Adrenal gland (tissue), 12 donors: ENCODE measurements around the gene CACNA1E. TPM values are rescaled to one million over a fixed set of nuclear protein-coding genes. Genes with fewer than 3 reads are reported as not detected.

Experiments used
- DNase-seq, 7 donors: peaks; one replicate each; pipeline ENCODE4 v3.0.0-alpha.2; 2019 to 2020
- H3K27ac ChIP-seq, 5 donors: fragments of 200-600 bp; sonication (generic) in 4 of 5; 1 replicate in 3 of 5; 2 replicates in 2 of 5; pipeline versions ENCODE4 v1.5.1 to v1.8.0; 2016 to 2020; ENCODE audit warnings: mild to moderate bottlenecking in 1 of 5
- H3K27me3 ChIP-seq: fragments of 200-600 bp; 2 replicates; pipeline ENCODE4 v1.8.0; 2021
- H3K36me3 ChIP-seq, 2 donors: fragments of 200-600 bp; replicated peaks in 1 of 2; 1 replicate in 1 of 2; 2 replicates in 1 of 2; pipeline versions ENCODE4 v1.5.1 to v1.8.0; 2018 to 2022
- H3K4me1 ChIP-seq, 2 donors: fragments of 200-600 bp; replicated peaks in 1 of 2; 1 replicate in 1 of 2; 2 replicates in 1 of 2; pipeline versions ENCODE4 v1.5.1 to v1.8.0; 2018 to 2021
- H3K4me3 ChIP-seq, 4 donors: fragments of 200-600 bp; sonication (generic) in 3 of 4; one replicate each; pipeline ENCODE4 v1.5.1; 2016 to 2018
- H3K9me3 ChIP-seq, 3 donors: fragments of 200-600 bp; sonication (generic) in 1 of 3; replicated peaks in 1 of 3; 1 replicate in 2 of 3; 2 replicates in 1 of 3; pipeline versions ENCODE4 v1.5.1 to v1.8.0; 2016 to 2021
- POLR2A ChIP-seq, 2 donors: fragments of 450-650 bp; IDR thresholded peaks; one replicate each; pipeline ENCODE4 v1.6.1; 2017; ENCODE audit warnings: antibody characterized with exemption in 2 of 2, mild to moderate bottlenecking in 2 of 2, moderate library complexity in 1 of 2
- WGBS, 4 donors: extraction: QIAGEN DNeasy Blood & Tissue Kit in 2 of 4; methylation state at CpG; one replicate each; pipeline versions ENCODE4 v1.1.5 to v1.1.7; 2013 to 2017; 5-methylcytosine and 5-hydroxymethylcytosine counted together
- intact Hi-C, 2 donors: fragments of 100-400 bp; cut with DNase I; formaldehyde crosslinking; loops; one replicate each; pipeline versions ENCODE4 v1.14.1 to v1.15.0; 2022 to 2023
- polyA plus RNA-seq, 3 donors: library from polyadenylated mRNA; stranded (reverse); fragments of 200-250 nt in 2 of 3; fragments of 350-450 nt in 1 of 3; fragmentation: Illumina TruSeq in 1 of 3; extraction: RNeasy Lipid Tissue Mini Kit (QIAGEN cat#74804) in 1 of 3; gene quantifications; one replicate each; pipeline ENCODE4 v1.2.3, GENCODE V29; 2013 to 2014
- total RNA-seq, 9 donors: library from RNA; depleted of rRNA in 4 of 9; stranded (reverse); fragments of >200 nt in 4 of 9; fragments of 120-200 nt in 1 of 9; fragmentation: NEBNext Ultra II Directional in 1 of 9; extraction: Animal tissue kit (Norgen Biotek cat#: 25700) in 1 of 9; gene quantifications; one replicate each; pipeline versions ENCODE4 v1.1.0 to v1.2.4, GENCODE V29; 2013 to 2023
- TF ChIP-seq, protein P1 (sequence below), 6 experiments: fragments of 450-650 bp in 4 of 6; fragments of 200-600 bp in 2 of 6; sonication (generic) in 1 of 6; IDR thresholded peaks; 1 replicate in 5 of 6; 2 replicates in 1 of 6; pipeline versions ENCODE4 v1.5.1 to v1.8.0; 2016 to 2021; ENCODE audit warnings: antibody characterized with exemption in 6 of 6, mild to moderate bottlenecking in 2 of 6, moderate library complexity in 1 of 6
- donor health status: healthy with polysubstance abuse.
- donor health status: Bipolar disorder and iron deficiency.
- donor health status: DM: yes; HTN: yes; CAD: no.
- donor health status: DM: no; HTN: no; CAD: no.
- donor health status: DM: no; HTN: no; CAD: no.
- donor health status: DM: yes; HTN: yes; CAD: no.

The CACNA1E gene
- total and polyA plus RNA-seq, 12 donors: 0.08 to 3.2 (median 1.3) TPM; not detected in 3

DNA sequence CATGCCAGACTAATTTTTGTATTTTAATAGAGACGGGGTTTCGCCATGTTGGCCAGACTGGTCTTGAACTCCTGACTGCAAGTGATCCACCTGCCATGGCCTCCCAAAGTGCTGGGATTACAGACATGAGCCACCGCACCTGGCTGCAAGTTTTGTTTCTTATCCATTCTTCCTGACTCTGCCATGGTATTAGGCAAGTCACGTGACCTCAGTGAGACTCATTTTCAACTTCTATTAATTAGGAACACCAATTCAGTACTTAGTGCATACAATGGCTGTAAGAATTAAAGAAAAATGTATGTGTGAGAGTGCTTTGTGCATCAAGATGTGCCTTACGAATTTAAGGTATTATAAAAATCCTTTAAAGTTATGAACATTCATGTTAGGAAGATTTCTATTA lies 111.2 kb downstream of the CACNA1E start:
- intact Hi-C loops: no loop called here
- 81 to 90% (median 84%) methylated on average over 5 of the region's 5 CpGs for WGBS, 4 donors
- TF ChIP-seq, protein P1, sequence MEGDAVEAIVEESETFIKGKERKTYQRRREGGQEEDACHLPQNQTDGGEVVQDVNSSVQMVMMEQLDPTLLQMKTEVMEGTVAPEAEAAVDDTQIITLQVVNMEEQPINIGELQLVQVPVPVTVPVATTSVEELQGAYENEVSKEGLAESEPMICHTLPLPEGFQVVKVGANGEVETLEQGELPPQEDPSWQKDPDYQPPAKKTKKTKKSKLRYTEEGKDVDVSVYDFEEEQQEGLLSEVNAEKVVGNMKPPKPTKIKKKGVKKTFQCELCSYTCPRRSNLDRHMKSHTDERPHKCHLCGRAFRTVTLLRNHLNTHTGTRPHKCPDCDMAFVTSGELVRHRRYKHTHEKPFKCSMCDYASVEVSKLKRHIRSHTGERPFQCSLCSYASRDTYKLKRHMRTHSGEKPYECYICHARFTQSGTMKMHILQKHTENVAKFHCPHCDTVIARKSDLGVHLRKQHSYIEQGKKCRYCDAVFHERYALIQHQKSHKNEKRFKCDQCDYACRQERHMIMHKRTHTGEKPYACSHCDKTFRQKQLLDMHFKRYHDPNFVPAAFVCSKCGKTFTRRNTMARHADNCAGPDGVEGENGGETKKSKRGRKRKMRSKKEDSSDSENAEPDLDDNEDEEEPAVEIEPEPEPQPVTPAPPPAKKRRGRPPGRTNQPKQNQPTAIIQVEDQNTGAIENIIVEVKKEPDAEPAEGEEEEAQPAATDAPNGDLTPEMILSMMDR (IDR thresholded peaks at IDR 0.05): no peak
- TF ChIP-seq POLR2A (IDR thresholded peaks at IDR 0.05): no peak

DNA sequence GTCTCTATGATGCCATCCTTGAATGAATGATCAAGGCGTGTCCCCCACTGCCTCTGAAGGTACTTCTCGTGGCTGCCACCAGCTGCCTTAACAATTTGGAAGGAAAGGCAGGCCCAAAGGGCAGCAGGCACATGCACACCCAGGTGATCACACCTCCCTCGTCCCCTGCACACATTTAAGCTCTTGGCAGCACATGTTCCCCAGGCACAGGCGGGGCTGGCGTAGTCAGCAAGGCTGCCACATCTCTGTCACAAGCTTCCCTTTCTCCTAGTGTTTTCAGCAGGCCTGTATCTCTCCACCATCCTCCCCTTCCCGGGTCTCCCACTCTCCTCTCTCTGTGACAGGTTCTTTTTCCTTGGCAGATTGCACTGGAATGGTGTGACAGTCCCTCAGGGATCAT lies 111.9 kb downstream of the CACNA1E start:
- no peaks in the 10 kb centered on the region for H3K4me1 ChIP-seq
- no peak for DNase-seq
- H3K4me3 ChIP-seq: no peak overlapping the region
- no peaks in the 10 kb centered on the region for H3K9me3 ChIP-seq
- WGBS, 4 donors: 64 to 75% (median 68%) methylated on average over 6 of the region's 6 CpGs
- peaks cover 7% of the 10 kb centered on the region for H3K27me3 ChIP-seq
- no peak overlapping the region for H3K27ac ChIP-seq
- no peak for TF ChIP-seq POLR2A (IDR thresholded peaks at IDR 0.05)
- TF ChIP-seq, protein P1 (IDR thresholded peaks at IDR 0.05): no peak
- H3K36me3 ChIP-seq: no peaks in the 10 kb centered on the region
- intact Hi-C loops: no loop called here

More for the DNA sequence above, 111.2 kb downstream of the CACNA1E start:
- H3K4me3 ChIP-seq: no peak overlapping the region
- no peak overlapping the region for H3K27ac ChIP-seq
- no peaks in the 10 kb centered on the region for H3K36me3 ChIP-seq
- peaks cover 7% of the 10 kb centered on the region for H3K27me3 ChIP-seq
- no peaks in the 10 kb centered on the region for H3K9me3 ChIP-seq
- DNase-seq: no peak
- H3K4me1 ChIP-seq: no peaks in the 10 kb centered on the region

DNA sequence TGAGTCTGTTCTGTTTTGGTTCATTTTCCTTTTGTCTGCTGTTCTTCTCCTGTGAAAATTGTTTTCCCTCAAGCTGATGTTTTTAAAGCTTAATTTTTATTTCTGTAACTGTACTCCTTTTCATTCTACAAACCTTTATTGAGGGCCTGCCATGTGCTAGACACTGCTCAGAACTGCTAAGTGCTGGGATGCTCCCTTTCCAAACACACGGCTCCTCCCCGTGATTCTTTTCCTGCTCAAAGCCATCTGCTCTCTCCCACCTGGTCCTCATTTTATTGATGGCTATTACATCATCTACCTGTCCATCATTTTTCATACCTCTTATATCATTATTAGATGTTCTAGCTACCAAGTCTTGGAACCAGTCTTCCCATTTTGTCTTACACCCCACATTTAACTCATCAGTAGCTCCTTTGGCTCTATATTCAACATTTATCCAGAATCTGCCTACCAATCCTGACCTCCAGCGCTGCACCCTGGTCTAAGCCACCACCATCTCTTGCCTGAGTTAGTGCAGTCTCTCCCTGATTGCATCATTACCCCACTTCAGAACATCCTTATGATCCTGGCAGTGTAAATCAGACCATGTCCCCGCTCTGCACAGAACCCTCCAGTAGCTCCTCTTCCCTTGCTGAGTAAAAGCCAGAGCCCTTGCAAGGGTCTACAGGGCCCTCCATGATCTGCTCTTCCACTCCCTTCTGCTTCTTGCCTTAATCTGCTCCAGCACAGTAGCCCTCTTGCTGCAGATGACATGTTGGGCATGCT lies 118.1 kb downstream of the CACNA1E start:
- Histone ChIP-seq H3K36me3 (no peaks in the 10 kb centered on the region), H3K9me3 (no peaks in the 10 kb centered on the region), H3K4me1 (no peaks in the 10 kb centered on the region), H3K4me3 (no peak overlapping the region), H3K27me3 (no peaks in the 10 kb centered on the region), H3K27ac (no peak overlapping the region)
- intact Hi-C loops: no loop called here
- no peak for TF ChIP-seq POLR2A (IDR thresholded peaks at IDR 0.05)
- TF ChIP-seq, protein P1 (IDR thresholded peaks at IDR 0.05): no peak
- 78 to 85% (median 79%) methylated on average over 4 of the region's 4 CpGs for WGBS, 4 donors
- no peak for DNase-seq

DNA sequence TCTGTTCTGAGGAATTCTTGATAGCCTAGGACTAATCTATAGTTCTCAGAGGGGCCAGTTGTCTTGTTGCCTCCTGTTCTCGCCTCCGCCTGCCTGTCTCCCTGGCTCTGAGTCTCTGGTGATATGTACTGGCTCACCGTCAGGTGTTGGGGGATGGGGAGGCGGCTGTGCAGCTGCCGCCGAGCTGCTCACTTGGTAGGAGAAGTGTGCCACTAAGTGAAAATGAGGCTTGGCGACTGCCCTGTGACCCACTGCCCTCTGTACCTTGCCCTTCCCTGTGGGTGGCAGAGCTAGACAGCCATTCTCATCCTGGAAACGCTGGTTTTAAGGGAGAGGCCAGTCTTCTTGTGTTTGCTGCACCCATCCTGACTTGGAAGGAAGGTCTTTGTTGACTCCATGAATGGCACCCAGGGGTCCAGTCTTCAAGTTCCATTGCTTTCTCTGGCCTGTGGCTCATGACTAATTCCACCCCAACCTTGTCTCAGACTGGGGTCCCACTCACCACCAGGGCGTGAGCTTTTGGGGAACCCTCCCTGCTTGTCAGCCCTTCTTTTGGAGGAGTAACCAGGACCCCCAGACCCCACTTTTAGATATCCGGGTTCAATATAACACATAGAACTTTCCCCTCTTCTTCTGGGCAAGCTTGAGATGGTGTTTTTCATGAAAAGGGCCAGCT lies 120.6 kb downstream of the CACNA1E start:
- no peaks in the 10 kb centered on the region for H3K9me3 ChIP-seq
- H3K4me3 ChIP-seq: no peak overlapping the region
- H3K36me3 ChIP-seq: no peaks in the 10 kb centered on the region
- no peak overlapping the region for H3K27ac ChIP-seq
- no peak for DNase-seq
- TF ChIP-seq POLR2A (IDR thresholded peaks at IDR 0.05): no peak
- TF ChIP-seq, protein P1 (IDR thresholded peaks at IDR 0.05): no peak
- H3K4me1 ChIP-seq: no peaks in the 10 kb centered on the region
- 72 to 81% (median 78%) methylated on average over 8 to 10 of the region's 10 CpGs for WGBS, 4 donors
- intact Hi-C loops: no loop called here
- H3K27me3 ChIP-seq: no peaks in the 10 kb centered on the region
